GM12891 (cell line): ENCODE data around the gene PREX1.

ENCODE experiments used
- DNase-seq: peaks from one replicate; pipeline ENCODE4 v3.0.0; 2011; ENCODE audit warnings: low spot score; ENCODE audit not compliant: insufficient read length
- FAIRE-seq: peaks from 2 replicates; lab custom pipeline; 2011; peaks lifted over from hg19 to GRCh38; lab: Jason Lieb, UNC
- PAX5 ChIP-seq: IDR thresholded peaks from 2 replicates; pipeline ENCODE4 v1.6.1; 2011; ENCODE audit warnings: low read length, moderate library complexity, mild to moderate bottlenecking; ENCODE audit not compliant: insufficient read depth, severe bottlenecking
- POLR2A ChIP-seq: IDR thresholded peaks from 2 replicates; pipeline ENCODE4 v1.6.1; 2011; ENCODE audit warnings: low read depth, low read length, control low read depth
- POLR2AphosphoS5 ChIP-seq: IDR thresholded peaks from 2 replicates; pipeline ENCODE4 v1.6.1; 2011; ENCODE audit warnings: low read depth, low read length, control low read depth
- POU2F2 ChIP-seq: IDR thresholded peaks from 2 replicates; pipeline ENCODE4 v1.6.1; 2011; ENCODE audit warnings: low read depth, mild to moderate bottlenecking, control low read depth, low read length, moderate library complexity
- SPI1 ChIP-seq: IDR thresholded peaks from 2 replicates; pipeline ENCODE4 v1.6.1; 2011; ENCODE audit warnings: low read depth, low read length, control low read depth
- TAF1 ChIP-seq: IDR thresholded peaks from 2 replicates; pipeline ENCODE4 v1.6.1; 2011; ENCODE audit warnings: low read depth, low read length, control low read depth

The PREX1 gene

DNA sequence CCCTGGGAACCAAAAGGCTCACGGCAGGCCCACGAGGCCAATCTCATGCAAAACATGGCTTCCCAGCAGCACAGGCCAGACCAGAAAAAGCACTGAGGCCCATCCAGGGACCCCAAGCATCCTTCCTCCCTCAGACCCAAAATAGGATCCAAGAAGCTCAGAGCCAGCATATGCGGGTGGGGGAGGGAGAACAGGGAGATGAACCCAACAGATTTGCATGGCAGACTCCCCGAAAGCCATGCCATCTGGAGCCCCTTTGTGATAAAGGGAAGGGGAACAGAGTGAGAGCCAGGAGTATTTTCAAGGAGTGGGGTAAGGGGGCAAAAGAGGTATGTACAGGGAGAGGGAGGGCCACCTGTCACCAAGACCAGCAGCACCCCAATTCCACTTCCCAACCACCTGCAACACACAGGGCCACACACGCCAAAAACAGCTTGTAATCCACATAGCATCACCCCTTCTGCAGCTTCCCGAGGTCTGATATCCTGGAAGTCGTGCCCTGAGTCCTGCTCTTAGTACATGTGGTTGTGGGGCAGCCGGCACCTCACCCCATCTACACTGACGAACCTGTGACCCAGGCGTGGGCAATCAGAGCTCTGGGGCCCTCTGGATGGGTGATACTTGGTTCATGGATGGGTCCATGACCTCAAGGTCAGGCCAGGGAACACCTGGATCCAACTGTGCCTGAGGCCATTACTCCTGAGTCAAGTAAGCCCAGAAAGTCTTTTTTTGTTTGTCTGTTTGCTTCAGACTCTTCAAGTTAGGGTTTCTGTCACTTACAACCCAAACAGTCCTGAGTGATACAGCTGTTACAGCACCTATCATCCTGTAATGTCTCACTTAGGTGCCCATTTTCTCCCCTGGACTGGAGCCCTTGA, 24.4 kb downstream of the PREX1 start:
- no peak for FAIRE-seq
- no peak for DNase-seq
- TF ChIP-seq SPI1 (no peak), PAX5 (no peak), POLR2AphosphoS5 (no peak), POU2F2 (no peak), POLR2A (no peak), TAF1 (no peak)

DNA sequence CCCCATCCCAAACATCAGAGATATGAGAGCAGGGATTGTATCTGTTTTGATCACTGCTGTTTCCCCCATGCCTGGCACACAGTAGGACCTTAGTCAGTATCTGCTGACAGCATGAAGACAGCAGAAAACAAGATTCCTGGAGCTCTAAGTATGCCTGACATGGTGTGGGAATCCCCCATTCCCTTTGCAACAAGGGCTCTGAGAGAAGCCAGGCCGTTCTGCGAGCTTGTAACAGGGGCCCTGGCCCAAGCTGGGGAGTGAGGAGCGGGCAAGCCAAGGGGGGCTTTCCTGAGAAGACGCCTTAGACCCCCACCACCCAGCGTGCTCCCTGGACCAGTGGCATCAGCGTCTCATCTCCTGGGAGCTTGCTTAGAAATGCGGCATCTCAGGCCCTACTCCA, 25.2 kb downstream of the PREX1 start:
- FAIRE-seq (no peak), DNase-seq (no peak)
- no peak for TF ChIP-seq SPI1
- TF ChIP-seq TAF1, result no peak
- TF ChIP-seq PAX5, result no peak
- TF ChIP-seq POLR2AphosphoS5, result no peak
- TF ChIP-seq POLR2A, result no peak
- TF ChIP-seq POU2F2, result no peak

DNA sequence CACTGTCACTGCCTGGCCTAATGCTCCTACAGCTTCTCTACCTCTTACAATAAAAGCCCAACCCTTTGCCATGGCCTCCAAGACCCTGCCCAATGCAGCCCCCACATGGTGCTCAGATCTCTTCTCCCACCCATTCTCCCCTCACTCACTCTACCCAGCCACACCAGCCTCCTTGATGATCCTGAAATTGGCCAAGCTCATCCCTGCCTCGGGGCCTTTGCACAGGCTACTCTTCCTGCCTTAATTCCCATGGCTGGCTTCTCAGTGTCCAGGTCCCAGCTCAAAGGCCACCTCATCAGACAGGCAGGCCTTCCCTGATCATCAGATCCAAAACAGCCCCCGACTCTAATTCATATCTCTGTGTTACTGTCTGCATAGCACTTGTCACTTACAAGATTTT, 25.6 kb downstream of the PREX1 start:
- TF ChIP-seq PAX5 (no peak), POLR2AphosphoS5 (no peak), SPI1 (no peak), TAF1 (no peak), POLR2A (no peak), POU2F2 (no peak)
- FAIRE-seq (no peak), DNase-seq (no peak)

DNA sequence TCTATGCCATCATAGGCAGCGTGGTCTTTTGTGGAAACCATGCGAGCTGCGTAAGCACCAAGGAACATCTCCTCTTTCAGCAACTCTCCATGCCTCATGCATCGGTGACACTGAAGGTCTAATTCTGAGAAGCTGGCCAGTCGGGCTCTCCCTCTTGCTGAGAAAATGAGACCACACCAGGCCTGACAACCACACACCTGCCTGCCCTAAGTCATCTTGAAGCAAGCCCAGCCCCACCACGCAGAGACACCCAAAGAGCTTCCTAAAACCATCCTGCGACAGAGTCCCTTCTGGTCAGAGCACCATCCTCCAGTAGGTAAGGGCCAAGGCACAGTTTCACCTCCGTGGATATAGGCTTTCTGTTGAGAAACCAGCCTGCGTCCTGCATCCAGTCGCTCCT, 26.6 kb downstream of the PREX1 start:
- TF ChIP-seq TAF1 (no peak), POLR2AphosphoS5 (no peak), POLR2A (no peak), SPI1 (no peak)
- FAIRE-seq, result no peak
- no peak for DNase-seq

DNA sequence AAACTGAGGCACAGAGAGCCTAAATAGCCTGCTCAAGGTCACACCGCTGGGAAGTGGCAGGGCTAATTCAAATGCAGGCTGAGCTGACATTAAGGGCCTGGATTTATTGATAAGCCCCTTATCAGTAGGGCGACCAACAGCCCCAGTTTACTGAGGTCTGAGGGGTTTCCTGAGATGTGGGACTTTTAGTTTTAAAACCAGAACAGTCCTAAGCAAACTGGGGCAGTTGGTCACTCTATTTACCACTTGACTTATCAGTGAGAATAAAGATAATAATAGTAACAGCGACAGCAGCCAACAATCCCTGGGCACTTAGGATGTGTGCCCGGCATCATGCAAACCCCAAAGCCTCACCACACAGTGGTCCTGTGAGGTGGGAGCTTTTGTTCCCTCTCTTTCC, 27.6 kb downstream of the PREX1 start:
- FAIRE-seq (no peak), DNase-seq (no peak)
- TF ChIP-seq POLR2AphosphoS5 (no peak), TAF1 (no peak), SPI1 (no peak), POLR2A (no peak), POU2F2 (no peak), PAX5 (no peak)

DNA sequence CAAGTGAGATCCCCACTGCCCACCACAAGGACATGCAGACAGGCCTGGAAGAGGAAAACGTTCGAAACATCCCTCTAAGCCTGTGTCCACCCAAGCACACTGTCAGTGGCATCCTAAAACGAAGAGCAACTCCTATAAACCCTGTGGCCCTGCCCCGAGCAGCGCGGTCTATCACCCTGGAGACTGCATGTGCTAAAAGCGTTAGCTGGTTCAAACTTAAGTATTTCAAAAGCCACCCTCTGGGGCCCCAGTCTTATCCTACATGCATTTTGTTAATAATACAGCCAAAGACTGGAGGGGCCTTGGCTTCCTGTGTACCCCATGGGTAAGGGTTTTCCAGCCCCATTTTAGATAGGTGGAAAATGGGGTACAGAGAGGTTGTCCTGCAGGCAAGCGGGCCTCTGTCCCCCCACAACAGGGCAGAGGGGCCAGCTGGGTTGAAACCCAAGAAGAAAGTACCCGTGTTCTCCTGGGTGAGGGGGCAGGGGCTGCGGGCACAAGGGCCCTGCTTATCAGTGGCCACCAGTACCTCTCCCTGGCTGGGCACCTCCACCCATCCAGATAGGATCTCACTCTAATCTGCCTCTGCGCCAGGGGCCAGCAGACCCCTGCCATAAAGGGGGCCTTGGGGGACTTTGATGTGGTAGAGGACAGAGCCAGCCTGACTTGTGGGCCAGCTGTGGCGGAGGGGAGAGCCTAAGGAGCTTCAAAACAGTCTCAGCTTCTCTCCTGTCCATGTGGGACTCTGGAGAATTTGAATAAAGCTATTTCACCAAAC, 28.3 kb downstream of the PREX1 start:
- DNase-seq (no peak), FAIRE-seq (no peak)
- TF ChIP-seq POLR2AphosphoS5 (no peak), POU2F2 (no peak), POLR2A (no peak), SPI1 (no peak), TAF1 (no peak), PAX5 (no peak)

DNA sequence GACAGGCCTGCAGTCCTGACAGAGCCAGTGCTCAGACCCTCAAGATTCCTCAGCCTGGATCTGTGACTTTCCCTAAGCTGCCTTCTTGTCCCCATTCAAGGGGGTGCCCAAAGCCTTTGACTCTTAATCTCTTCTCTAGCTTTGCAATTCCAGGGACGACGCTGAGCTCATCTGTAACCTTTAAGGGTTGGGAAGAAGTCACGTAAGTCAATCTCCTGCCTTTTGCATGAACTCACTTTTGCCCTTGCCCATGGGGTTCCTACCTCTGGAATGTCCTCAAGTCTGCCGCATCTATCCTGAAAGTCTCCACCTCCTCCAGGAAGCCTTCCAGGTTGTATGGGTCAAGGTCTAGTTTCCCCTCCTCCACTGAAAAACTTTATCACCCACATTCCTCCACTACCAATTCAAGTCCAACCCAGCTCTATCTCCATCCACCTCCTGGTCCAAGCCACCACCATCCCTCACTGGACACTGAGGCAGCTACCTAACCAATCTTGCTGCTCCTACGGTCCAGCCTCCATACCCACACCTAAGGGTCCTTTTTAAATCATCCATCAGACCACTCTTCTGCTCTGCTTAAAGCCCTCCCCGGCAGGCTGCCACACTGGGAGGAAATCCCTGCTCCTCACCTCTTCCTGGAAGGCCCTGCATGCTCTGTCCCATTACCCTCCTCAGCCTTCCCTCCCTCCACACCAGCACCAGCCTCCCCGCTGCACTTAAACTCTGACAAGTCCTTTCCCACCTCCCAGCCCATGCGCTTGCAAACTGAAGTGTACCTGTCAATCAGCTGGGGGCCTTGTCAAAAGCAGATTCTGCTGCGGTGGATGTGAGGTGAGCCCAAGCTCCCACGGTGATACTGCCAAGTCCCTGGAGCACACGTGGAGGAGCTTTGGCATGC, 29.7 kb downstream of the PREX1 start:
- DNase-seq (no peak), FAIRE-seq (peak; percentile 28)
- no peak for TF ChIP-seq POU2F2
- TF ChIP-seq SPI1, result no peak
- no peak for TF ChIP-seq POLR2A
- TF ChIP-seq POLR2AphosphoS5, result no peak
- no peak for TF ChIP-seq PAX5
- TF ChIP-seq TAF1, result no peak

DNA sequence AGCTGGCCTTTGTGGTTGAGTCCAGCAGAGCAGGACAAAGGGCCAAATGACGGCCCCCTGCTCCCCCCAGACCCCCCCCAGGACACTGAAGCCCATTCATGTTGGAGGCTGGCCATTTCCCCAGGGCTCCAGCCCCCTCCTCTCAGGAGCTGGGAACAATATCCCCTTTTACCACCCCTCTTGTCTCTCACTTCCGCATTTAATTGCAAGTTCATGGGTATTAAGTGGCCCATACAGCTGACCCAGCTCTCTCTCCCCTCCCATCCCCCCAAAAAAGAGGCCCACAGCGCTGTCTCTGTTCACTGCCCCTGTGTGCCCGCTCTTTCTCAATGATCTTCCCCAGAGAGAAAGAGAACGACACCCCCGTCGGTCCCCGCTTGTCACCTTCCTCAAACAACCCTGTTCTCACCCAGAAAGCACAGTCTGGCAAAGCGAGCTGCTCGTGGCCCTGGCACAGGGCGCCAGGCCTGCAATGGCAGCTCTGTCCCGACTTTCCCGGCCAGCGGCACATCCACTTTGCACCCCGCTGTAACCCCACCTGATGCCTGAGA, 30.4 kb downstream of the PREX1 start:
- no peak for DNase-seq

More for the DNA sequence above, 30.4 kb downstream of the PREX1 start:
- FAIRE-seq, result no peak
- TF ChIP-seq POLR2AphosphoS5 (no peak), TAF1 (no peak), SPI1 (no peak), PAX5 (no peak), POU2F2 (no peak), POLR2A (no peak)
